Esophagus (tissue), 2 donors: ENCODE data around the gene KIRREL2. TPM values are rescaled to one million over a fixed set of nuclear protein-coding genes. Genes with fewer than 3 reads are reported as not detected.

ENCODE experiments used
- H3K27ac ChIP-seq, 2 donors: one replicate each; pipeline ENCODE4 v1.5.1; 2013; ENCODE audit warnings: low read depth in 2 of 2, mild to moderate bottlenecking in 2 of 2, inconsistent platforms in 1 of 2, low read length in 1 of 2, moderate library complexity in 1 of 2
- H3K27me3 ChIP-seq, 2 donors: one replicate each; pipeline ENCODE4 v1.6.1; 2013; ENCODE audit warnings: low read length in 2 of 2, control low read depth in 1 of 2, mild to moderate bottlenecking in 1 of 2; ENCODE audit not compliant: insufficient read depth in 2 of 2, control insufficient read depth in 1 of 2
- H3K36me3 ChIP-seq, 2 donors: one replicate each; pipeline ENCODE4 v1.6.1; 2013; ENCODE audit warnings: low read length in 1 of 2; ENCODE audit not compliant: control insufficient read depth in 2 of 2, insufficient read depth in 2 of 2
- H3K4me1 ChIP-seq, 2 donors: one replicate each; pipeline ENCODE4 v1.6.1; 2013; ENCODE audit warnings: low read length in 1 of 2; ENCODE audit not compliant: control insufficient read depth in 2 of 2, insufficient read depth in 2 of 2
- H3K4me3 ChIP-seq, 2 donors: one replicate each; pipeline ENCODE4 v1.5.1; 2013; ENCODE audit warnings: low read length in 2 of 2, mild to moderate bottlenecking in 2 of 2, low read depth in 1 of 2, moderate library complexity in 1 of 2
- H3K9me3 ChIP-seq, 2 donors: one replicate each; pipeline ENCODE4 v1.6.1; 2013; ENCODE audit warnings: mild to moderate bottlenecking in 2 of 2, low read depth in 1 of 2, low read length in 1 of 2, moderate library complexity in 1 of 2; ENCODE audit not compliant: control insufficient read depth in 2 of 2, insufficient read depth in 1 of 2
- WGBS, 2 donors: extraction: QIAGEN DNeasy Blood & Tissue Kit; methylation state at CpG; one replicate each; pipeline ENCODE4 v1.1.7; 2013; 5-methylcytosine and 5-hydroxymethylcytosine counted together
- polyA plus RNA-seq, 2 donors: library from polyadenylated mRNA; stranded (reverse); fragments of 200-250 nt; gene quantifications; one replicate each; pipeline ENCODE4 v1.2.3, GENCODE V29; 2013
- donor health status: healthy with polysubstance abuse.
- donor health status: Bipolar disorder and iron deficiency.

KIRREL2 gene
- polyA plus RNA-seq, 2 donors, result 0.02 TPM; not detected in 1

DNA sequence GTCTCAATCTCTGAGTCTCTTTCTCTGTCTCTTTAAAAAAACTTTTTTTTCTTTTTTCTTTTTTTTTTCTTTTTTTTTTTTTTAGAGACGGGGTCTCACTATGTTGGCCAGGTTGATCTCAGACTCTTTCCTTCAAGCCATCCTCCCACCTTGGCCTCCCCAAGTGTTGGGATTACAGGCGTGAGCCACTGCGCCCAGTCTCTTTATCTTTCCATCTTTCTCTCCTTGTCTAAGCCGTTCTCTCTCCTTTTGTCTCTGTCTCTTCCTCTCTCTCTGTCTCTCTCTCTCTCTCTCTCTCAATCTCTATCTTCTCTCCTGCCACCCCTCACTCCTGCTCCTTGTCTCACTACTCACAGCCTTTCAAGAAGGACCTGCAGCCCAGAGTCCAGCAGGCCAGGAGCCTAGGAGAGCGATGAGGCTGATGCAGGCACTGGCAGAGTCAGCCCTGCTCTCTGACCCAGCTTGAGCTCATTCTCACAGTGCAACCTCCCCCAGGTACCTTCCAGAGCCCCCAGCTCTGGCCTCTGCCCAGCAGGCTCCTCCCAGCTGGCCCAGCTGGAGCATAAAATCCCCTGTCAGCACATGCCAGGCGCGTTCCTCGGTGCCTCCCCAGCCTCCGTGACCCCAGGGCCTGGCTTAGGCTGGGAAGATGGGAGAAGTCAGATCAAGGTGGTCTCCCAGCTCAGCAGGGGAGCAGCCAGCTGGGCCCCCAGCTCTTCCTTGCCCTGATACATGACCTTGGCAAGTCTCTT is 4.5 kb upstream of the KIRREL2 start, which contains the start of gene NPHS1:
Gene NPHS1, minus strand, starts transcription at position 476 of the 752 bp plus-strand sequence. CDS start 667 bp downstream, outside the sequence.
- Histone ChIP-seq H3K4me1 (peaks cover 0 to 7% of the 10 kb centered on the region in 2 donors), H3K27me3 (peaks cover 0 to 12% of the 10 kb centered on the region in 2 donors), H3K4me3 (no peak within 1 kb of the TSS), H3K9me3 (peaks cover 0 to 2% of the 10 kb centered on the region in 2 donors), H3K36me3 (no peaks in the 10 kb centered on the region), H3K27ac (no peak within 1 kb of the TSS)
- 45 to 55% methylated on average over 9 of the region's 9 CpGs for WGBS, 2 donors

- H3K9me3 ChIP-seq, result peaks cover 0 to 2% of the 10 kb centered on the region in 2 donors
- 63 to 66% methylated on average over 8 of the region's 8 CpGs for WGBS, 2 donors
- H3K4me1 ChIP-seq, result peaks cover 0 to 7% of the 10 kb centered on the region in 2 donors
- H3K4me3 ChIP-seq, result no peak overlapping the region
- peaks cover 0 to 12% of the 10 kb centered on the region in 2 donors for H3K27me3 ChIP-seq
- H3K27ac ChIP-seq, result no peak overlapping the region
- no peaks in the 10 kb centered on the region for H3K36me3 ChIP-seq
Observed at GRCh38 chr19:35853038-35853756, 3.5 kb upstream of the KIRREL2 start.

- H3K4me1 ChIP-seq, result peaks cover 0 to 7% of the 10 kb centered on the region in 2 donors
- peaks cover 0 to 4% of the 10 kb centered on the region in 2 donors for H3K9me3 ChIP-seq
- H3K36me3 ChIP-seq, result no peaks in the 10 kb centered on the region
- H3K27me3 ChIP-seq, result peaks cover 0 to 19% of the 10 kb centered on the region in 2 donors
- WGBS, 2 donors, result 82 to 83% methylated on average over 6 of the region's 6 CpGs
- H3K4me3 ChIP-seq, result no peak overlapping the region
- no peak overlapping the region for H3K27ac ChIP-seq
Observed at GRCh38 chr19:35858311-35858710, 1.6 kb downstream of the KIRREL2 start.

DNA sequence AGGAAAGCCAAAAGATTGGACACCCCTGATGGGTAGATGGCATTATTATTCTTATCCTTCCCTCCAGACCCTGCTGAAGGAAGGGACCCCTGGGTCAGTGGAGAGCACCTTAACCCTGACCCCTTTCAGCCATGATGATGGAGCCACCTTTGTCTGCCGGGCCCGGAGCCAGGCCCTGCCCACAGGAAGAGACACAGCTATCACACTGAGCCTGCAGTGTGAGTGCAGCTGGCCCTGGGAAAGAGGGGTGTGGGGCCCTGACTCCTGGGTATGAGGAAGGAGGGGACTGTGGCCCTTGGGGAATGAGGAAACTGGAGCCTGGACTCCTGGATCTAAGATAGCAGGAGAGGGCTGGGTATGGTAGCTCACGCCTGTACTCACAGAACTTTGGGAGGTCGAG is 2.7 kb downstream of the KIRREL2 start:
- Histone ChIP-seq H3K4me3 (no peak overlapping the region), H3K36me3 (no peaks in the 10 kb centered on the region), H3K9me3 (peaks cover 0 to 4% of the 10 kb centered on the region in 2 donors), H3K27me3 (peaks cover 0 to 19% of the 10 kb centered on the region in 2 donors), H3K4me1 (peaks cover 0 to 7% of the 10 kb centered on the region in 2 donors), H3K27ac (no peak overlapping the region)
- 64 to 80% methylated on average over 4 of the region's 4 CpGs for WGBS, 2 donors

DNA sequence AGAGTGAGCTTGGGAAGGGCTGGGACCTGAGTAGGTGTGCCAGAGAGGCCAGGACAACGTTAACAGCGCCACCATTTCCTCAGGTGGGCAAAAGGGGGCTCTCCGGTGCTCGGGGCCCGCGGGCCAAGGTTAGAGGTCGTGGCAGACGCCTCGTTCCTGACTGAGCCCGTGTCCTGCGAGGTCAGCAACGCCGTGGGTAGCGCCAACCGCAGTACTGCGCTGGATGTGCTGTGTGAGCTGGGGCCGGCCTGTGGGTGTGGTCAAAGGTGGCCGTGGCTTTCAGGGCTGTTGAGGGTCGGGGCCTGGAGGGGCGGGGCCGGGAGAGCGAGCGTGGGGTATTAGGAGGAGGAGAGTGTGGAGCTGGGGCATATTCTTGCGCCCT is 3.7 kb downstream of the KIRREL2 start:
- no peak overlapping the region for H3K27ac ChIP-seq
- H3K4me1 ChIP-seq, result peaks cover 0 to 7% of the 10 kb centered on the region in 2 donors
- 23 to 25% methylated on average over 20 to 24 of the region's 24 CpGs for WGBS, 2 donors
- H3K27me3 ChIP-seq, result peaks cover 0 to 16% of the 10 kb centered on the region in 2 donors
- no peaks in the 10 kb centered on the region for H3K36me3 ChIP-seq
- H3K9me3 ChIP-seq, result peaks cover 0 to 4% of the 10 kb centered on the region in 2 donors
- H3K4me3 ChIP-seq, result no peak overlapping the region

DNA sequence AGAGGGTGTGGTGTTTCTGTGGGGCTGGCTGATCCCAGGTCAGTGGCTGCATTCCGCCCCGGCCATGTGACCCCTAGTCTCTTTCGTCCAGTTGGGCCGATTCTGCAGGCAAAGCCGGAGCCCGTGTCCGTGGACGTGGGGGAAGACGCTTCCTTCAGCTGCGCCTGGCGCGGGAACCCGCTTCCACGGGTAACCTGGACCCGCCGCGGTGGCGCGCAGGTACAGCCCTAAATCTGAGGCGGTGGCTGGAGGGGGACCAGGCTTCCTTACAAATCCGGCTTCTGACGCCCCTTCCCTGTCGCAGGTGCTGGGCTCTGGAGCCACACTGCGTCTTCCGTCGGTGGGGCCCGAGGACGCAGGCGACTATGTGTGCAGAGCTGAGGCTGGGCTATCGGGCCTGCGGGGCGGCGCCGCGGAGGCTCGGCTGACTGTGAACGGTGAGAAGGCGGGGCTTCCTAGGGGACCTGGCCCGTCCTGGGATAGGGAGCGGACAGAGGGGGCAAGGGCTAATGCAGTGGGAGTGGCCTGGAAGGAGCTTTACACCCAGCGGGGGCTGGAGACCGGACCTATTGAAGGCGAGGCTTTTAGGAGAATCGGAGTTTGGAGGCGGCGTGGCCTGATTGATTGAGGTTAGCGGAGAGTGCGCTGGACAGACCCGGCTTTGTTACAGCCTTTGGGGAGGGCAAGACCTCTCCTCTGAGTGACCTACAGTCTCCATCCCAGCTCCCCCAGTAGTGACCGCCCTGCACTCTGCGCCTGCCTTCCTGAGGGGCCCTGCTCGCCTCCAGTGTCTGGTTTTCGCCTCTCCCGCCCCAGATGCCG is 4.3 kb downstream of the KIRREL2 start:
- Histone ChIP-seq H3K27me3 (peaks cover 0 to 16% of the 10 kb centered on the region in 2 donors), H3K27ac (no peak overlapping the region), H3K36me3 (no peaks in the 10 kb centered on the region), H3K4me3 (no peak overlapping the region), H3K9me3 (peaks cover 0 to 4% of the 10 kb centered on the region in 2 donors), H3K4me1 (peaks cover 0 to 5% of the 10 kb centered on the region in 2 donors)
- 17 to 22% methylated on average over 54 to 55 of the region's 55 CpGs for WGBS, 2 donors

- Histone ChIP-seq H3K4me3 (no peak overlapping the region), H3K4me1 (no peaks in the 10 kb centered on the region), H3K27ac (no peak overlapping the region), H3K27me3 (peaks cover 0 to 13% of the 10 kb centered on the region in 2 donors), H3K36me3 (no peaks in the 10 kb centered on the region), H3K9me3 (peaks cover 0 to 4% of the 10 kb centered on the region in 2 donors)
- WGBS, 2 donors, result 53 to 56% methylated on average over 19 of the region's 19 CpGs
Observed at GRCh38 chr19:35861640-35862160, 5.0 kb downstream of the KIRREL2 start.

DNA sequence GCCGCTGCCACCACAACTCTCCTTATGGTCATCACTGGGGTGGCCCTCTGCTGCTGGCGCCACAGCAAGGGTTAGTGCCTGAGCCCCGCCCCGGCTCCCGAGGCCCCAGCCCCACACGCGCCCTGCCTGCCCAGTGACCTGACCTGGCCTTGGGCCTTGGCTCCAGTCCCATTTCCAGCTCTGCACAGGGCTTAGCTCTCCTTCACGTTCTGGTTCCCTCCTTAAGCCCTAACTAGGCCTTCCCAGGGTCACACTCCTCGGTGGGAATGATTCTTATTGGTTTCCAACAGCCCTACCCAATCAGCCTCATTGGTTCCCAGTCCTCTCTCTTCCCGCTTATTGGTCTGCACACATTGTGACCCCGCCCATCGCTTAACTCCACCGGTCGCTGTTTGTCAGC is 5.8 kb downstream of the KIRREL2 start:
- Histone ChIP-seq H3K4me1 (no peaks in the 10 kb centered on the region), H3K36me3 (no peaks in the 10 kb centered on the region), H3K27ac (no peak overlapping the region), H3K9me3 (peaks cover 0 to 4% of the 10 kb centered on the region in 2 donors), H3K4me3 (no peak overlapping the region), H3K27me3 (peaks cover 0 to 11% of the 10 kb centered on the region in 2 donors)
- 76 to 77% methylated on average over 12 to 14 of the region's 14 CpGs for WGBS, 2 donors

DNA sequence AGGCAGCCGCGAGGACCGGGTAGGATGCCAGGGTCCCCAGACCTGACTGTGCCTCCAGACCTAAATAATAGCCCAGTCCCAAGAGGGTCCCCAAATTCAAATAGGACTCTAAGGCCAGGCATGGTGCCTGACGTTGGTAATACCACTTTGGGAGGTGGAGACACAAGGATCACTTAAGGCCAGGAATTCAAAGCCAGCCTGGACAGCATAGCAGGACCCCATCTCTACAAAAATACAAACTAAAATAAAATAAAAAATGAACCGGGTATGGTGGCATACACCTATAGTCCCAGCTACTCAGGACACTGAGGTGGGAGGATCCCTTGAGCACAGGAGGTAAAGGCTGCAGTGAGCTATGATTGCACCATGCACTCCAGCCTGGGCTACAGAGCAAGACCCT is 6.3 kb downstream of the KIRREL2 start:
- Histone ChIP-seq H3K4me1 (no peaks in the 10 kb centered on the region), H3K27ac (no peak overlapping the region), H3K36me3 (no peaks in the 10 kb centered on the region), H3K27me3 (peaks cover 0 to 11% of the 10 kb centered on the region in 2 donors), H3K9me3 (peaks cover 0 to 4% of the 10 kb centered on the region in 2 donors), H3K4me3 (no peak overlapping the region)
- 85 to 90% methylated on average over 5 of the region's 5 CpGs for WGBS, 2 donors
